MM.1S (cell line): Measurements from ENCODE around the gene SNRK.

ENCODE experiments used
- EZH2 ChIP-seq: fragments of 300-600 bp; sonication (generic); optimal IDR thresholded peaks from 2 replicates; pipeline ENCODE3; 2017; ENCODE audit warnings: low read depth, mild to moderate bottlenecking, antibody characterized with exemption, low read length, mixed read lengths
- EZH2phosphoT487 ChIP-seq: fragments of 300-600 bp; sonication (generic); IDR thresholded peaks from 2 replicates; pipeline ENCODE4 v1.6.1; 2018; ENCODE audit warnings: antibody characterized with exemption, low read length
- TF ChIP-seq, protein P1 (sequence below): fragments of 300-600 bp; sonication (generic); IDR thresholded peaks from 2 replicates; pipeline ENCODE4 v1.5.1; 2016; ENCODE audit warnings: antibody characterized with exemption, low read length, mixed read lengths

DNA sequence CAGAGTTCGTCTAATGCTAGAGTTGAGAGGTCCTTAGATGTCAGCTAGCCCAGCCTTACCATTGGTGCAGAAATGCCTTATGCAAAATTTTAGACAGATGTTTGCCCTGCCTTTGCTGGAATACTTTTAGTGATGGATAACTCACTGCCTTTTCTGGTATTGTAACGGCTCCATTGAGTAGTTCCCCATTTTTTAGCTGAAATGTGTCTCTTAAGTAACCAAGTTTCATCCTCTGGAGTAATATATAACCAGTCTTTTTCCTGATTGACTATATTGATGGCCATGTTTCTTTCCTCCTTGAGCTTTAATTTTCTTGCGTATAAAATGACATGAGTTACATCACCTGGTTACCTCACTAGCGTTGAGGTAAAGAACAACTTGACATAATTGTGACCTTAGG lies 45.0 kb downstream of the SNRK start:
- TF ChIP-seq, protein P1, sequence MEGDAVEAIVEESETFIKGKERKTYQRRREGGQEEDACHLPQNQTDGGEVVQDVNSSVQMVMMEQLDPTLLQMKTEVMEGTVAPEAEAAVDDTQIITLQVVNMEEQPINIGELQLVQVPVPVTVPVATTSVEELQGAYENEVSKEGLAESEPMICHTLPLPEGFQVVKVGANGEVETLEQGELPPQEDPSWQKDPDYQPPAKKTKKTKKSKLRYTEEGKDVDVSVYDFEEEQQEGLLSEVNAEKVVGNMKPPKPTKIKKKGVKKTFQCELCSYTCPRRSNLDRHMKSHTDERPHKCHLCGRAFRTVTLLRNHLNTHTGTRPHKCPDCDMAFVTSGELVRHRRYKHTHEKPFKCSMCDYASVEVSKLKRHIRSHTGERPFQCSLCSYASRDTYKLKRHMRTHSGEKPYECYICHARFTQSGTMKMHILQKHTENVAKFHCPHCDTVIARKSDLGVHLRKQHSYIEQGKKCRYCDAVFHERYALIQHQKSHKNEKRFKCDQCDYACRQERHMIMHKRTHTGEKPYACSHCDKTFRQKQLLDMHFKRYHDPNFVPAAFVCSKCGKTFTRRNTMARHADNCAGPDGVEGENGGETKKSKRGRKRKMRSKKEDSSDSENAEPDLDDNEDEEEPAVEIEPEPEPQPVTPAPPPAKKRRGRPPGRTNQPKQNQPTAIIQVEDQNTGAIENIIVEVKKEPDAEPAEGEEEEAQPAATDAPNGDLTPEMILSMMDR, result no peak
- no peak for TF ChIP-seq EZH2
- TF ChIP-seq EZH2phosphoT487, result no peak
